GM18498 (cell line): ENCODE results near the gene BSDC1.
A peak's percentile ranks its signal among the peaks of the same experiment; 100 is the strongest.
"Not testable (repeated sequence)": the region's sequence is repeated elsewhere in the genome, so short reads cannot be mapped to it uniquely, and the experiment has no call there.

Experiments used
- ATAC-seq: cut with Tn5 transposase; IDR thresholded peaks from one replicate; pipeline ENCODE4 v1.9.1; 2021; ENCODE audit warnings: mild to moderate bottlenecking, moderate library complexity; ENCODE audit not compliant: unreplicated experiment

The BSDC1 gene

DNA sequence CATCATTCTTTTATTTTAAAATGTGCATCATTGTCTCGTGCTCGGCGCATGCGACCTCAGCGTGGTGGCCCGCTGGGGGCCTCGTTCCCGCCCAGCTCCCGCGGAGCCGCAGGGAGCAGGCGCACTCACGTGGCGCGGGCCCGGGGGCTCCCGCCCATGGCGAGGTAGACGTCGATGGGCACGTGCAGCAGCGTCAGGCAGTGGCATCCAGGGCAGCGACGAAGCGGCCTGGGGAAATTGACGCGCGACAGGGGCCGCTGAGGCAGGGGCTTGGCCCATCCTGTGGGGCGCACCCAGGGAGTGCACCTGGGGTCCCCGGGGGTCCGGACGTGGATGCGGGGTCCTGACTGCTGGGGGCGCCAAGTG lies 33.0 kb downstream of the BSDC1 start:
- no peak for ATAC-seq

DNA sequence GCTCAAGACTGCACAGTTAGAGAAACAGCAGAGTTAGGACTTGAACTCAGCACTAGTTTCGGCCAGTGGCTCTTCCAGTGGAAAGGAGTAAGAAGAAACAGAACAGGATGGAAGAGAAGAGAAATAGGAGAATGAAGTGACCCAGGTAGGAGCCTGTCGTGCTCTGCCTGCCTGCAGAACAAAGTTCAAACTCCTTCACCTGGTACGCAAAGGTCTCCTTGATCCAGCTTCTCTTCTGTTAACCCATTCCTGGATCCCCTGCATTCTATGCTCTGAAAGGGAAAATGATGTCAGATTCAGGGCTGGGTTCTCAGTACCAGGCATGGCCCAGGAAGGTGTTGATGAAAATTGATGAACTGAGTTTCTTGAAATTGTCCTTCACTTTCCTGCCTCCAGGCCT lies 35.8 kb downstream of the BSDC1 start:
- no peak for ATAC-seq

DNA sequence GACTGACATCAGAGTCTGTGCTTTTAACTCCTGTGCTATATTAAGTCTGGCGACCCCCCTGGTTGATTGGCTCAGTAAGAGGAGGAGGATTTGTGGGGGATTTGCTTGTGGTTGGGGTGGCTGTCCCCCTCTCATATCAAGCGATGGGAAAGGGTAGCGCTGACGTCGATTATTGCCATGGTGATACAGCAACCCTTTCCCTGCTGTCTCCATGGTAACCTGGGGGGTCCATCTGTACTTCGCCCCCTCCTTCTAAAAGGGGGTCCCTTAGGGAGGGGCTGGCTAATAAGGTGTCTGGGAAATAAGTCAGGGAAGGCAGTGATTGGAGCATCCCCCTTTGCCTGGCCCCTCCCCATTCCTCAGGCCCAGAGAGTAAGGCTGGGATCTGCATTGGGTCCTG lies 36.6 kb downstream of the BSDC1 start:
- ATAC-seq: no peak

DNA sequence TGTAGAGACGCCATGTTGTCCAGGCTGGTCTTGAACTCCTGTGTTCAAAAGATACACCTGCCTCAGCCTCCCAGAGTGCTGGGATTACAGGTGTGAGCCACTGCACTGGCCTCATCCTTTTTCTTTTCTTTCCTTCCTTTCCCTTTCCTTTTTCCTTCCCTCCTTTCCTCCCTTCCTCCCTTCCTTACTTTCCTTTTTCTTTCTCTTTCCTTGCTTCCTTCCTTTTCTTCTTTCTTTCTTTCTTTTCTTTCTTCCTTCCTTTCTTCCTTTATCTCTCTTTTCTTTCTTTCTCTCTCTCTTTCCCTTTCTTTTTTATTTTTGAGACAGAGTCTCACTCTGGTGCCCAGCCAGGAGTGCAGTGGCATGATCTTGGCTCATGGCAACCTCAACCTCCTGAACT lies 37.8 kb downstream of the BSDC1 start:
- ATAC-seq: no peak

DNA sequence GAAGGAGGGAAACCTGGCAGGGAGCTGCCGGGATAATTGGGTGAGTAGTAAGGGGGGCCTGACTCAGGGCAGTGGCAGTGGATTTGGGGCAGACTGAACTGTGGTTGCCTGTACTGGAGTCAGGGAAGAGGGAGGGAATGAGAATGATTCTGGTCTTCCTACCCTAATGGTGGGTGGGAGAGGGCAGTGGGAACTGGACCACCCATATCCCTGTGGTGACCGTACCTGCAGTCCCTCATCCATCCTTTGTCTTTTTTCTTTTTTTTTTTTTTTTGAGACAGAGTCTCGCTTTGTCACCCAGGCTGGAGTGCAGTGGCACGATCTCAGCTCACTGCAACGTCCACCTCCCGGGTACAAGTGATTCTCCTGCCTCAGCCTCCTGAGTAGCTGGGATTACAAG lies 38.5 kb downstream of the BSDC1 start:
- not testable (repeated sequence) for ATAC-seq

DNA sequence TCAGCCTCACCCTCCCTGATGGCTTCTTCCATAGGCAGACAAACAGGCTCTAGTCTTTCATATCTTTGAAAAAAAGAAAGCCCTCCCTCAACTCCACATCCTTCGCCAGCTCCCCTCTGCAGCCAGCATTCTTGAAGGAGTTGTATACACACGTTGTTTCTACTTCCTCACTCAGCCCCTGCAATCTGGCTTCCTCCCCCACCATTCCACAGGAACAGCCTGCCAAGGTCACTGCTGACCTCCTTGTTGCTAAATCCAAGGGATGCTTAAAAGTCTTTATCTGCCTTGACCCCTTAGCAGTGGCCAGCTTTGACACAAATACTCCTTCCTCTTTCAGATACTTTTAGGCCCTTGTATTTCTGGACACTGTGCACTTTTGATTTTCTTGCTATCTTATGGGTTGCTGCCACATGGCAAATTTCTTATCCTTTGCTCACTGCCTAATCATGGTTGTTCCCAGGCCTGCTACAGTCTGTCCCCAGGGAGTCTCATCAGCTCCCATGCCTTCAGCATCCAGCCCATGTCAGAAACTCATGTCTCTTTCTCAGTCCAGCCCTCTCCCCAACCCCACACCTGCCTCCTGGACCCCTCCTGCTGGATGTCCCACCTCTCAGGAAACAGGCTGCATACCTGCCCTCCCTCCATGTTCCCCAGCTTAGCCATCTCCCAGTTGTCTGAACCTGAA lies 40.2 kb downstream of the BSDC1 start:
- no peak for ATAC-seq

DNA sequence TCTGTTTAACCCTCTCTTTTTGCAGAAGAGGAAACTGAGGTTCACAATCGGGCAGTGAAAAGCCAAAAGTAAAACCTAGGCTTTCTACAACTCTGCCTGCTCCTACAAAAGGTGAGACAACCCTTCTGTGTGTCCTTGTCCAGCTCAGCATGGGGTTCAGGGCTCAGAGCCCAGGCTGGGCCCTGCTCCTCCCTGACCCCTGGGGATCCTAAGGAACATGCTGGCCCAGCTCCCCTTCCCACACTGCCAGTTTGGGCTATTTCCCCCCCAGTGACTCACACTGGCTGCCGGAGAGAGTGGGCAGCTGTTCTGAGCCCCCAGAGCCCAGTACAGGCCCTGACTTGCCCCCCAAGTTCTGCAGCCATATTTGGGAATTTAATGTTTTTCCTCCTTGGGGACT lies 40.8 kb downstream of the BSDC1 start:
- ATAC-seq: no peak

DNA sequence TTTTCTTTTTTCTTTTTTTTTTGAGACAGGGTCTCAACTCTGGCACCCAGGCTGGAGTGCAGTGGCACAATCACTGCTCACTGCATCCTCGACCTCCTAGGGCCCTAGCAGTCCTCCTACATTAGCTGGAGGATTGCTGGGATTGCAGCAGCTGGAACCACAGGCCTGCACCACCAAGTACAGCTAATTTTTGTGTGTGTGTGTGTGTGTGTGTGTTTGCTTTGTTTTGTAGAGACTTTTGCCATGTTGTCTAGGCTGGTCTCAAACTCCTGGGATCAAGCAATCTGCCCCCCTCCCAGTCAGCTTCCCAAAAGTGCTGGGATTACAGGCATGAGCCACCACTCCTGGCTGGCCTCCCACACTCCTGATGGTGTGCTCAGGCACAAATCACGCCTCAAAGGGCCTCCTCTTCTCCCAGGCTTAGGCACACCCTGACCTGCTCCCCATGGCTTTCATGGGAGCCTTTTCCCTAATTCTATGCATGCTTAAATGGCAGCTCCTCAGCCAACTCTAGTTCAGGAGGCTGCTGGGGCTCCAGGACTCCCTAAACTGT lies 41.3 kb downstream of the BSDC1 start:
- ATAC-seq: no peak

DNA sequence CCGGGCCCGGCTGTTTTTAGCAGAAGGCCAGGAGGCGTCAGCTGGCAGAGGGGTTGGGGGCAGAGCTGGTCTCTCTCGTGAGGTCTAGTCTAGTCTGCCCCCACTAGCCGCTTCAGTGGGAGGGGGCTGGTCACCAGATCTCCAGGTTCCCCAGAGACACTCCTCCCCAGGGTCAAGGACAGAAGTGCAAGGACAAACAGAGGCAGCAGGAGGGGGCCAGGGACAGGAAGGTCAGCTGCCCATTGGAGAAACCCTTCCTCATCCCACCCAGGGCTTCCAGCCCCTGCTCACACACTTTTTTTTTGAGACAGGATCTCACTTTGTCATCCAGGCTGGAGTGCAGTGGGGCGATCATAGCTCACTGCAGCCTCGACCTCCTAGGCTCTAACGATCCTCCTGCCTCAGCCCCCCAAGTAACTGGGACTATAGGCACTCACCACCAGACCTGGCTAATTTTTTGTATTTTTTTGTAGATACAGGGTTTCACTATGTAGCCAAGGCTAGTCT lies 41.9 kb downstream of the BSDC1 start:
- ATAC-seq: no peak

DNA sequence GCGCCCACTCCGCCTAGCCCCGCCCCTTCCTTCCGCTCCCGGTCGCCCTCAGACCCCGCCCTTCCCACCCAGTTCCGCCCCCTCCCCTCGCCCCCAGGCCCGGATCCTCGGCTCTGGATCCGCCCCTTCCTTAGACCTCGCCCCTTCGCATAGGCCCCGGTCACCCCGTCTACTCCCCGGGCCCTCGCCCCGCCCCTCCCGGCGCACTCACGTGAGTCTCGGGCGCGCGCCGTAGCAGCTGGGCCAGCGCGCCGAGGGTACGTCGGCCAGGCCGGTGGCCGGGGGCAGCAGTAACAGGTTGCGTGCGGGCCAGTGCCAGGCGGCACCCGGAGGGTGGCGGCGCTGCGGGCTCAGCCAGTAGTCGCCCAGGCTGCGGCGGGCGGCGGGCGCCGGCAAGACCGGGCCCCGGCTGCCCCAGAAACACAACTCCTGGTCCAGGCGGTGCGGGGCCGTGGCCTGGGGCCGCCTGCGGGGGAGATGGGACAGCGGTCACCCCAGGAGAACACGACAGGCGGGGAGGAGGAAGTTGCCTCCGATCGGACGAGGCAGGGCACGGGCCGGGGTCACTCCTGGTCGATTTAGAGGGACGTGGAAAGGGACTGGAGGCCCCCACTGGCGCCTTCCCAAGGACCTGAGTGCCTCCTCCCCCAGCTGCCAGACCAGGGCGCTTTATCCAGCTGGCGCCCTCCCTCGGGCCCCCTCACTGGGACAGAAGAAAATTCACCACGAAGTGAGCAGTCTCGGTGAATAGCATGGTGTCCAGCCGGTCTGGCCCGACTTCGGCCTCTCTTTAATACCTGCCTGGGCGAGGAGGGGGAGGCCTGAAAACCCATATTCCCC lies 42.6 kb downstream of the BSDC1 start:
- peak; percentile 90 for ATAC-seq

DNA sequence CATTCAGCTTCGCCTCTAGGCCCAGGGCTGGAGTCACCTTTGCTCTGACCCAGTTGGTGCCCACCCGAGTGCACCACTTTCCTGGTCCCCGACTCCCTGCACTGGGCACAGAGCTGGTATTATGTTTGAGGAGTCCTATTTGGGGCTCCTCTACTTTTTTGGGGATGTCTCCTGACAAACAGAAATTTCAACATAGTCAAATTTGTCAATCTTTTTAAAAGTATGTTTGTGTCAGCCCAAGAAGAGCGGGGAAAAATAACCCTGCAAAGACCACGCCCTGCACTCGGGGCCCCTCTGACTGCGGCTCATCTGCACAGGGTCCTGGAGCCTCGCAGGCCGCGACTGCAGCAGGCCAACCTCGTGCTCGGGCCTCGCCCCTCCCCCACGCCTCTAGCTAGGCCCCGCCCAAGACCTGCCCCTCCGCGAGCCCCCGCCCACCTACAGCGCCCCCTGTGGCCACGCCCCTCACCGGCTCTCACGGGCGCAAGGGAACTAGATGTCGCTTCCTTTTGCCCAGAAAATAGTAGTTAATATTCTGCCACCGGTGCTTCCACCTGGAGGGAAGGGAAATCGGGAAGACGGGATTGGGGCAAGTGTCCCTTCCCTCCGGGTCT lies 43.3 kb downstream of the BSDC1 start:
- peak; percentile 49 for ATAC-seq

DNA sequence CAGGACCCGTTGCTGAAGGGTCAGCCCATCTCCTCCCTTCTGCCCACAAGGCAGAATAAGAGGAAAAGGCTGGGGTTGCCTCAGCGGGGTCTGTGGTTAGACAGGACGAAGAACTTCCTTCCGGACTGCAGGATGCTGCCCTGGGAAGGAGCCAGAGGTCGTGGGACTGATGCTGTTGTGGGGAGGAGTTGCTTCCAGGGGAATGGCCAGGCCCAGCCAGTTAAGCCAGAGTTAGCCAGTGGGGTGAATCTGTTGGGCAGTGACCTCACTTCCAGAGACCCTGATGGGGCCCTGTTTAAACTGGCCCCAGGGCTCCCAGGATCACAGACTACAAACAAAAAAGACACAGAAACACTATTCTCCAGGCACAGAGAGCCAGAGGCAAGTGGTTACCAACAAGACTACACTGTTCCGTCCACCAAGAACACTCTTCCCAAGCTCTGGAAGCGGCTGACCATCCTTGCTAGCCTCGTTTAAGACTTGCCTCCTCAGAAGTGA lies 45.0 kb downstream of the BSDC1 start:
- no peak for ATAC-seq

DNA sequence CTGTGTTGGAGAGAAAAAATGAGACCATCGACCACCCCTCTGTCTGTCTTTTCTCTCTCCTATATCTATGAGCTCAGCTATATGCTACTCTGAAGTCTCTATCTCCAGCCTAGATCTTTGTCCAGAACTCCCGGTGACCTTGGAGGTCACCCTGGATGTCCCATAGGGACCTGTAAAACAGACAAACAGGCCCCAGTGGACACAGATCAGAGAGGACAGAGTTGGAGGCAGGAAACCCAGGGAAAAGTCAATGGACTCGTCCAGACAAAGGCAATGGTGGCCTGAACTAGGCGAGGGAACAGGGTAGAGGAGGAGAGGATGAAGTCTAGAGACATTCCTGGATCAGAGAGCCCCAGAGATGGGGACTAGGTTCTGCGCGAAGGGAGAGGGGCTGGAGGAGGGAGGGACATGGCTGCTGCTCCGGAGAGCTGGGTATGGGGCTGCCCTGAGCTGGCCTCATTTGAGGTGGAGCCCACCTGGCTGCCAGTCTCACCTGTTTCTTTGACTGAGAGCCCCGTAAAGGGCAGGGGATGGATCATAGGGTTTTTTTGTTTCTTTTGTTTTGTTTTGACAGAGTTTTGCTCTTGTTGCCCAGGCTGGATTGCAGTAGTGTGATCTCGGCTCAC lies 47.6 kb downstream of the BSDC1 start:
- ATAC-seq: no peak

DNA sequence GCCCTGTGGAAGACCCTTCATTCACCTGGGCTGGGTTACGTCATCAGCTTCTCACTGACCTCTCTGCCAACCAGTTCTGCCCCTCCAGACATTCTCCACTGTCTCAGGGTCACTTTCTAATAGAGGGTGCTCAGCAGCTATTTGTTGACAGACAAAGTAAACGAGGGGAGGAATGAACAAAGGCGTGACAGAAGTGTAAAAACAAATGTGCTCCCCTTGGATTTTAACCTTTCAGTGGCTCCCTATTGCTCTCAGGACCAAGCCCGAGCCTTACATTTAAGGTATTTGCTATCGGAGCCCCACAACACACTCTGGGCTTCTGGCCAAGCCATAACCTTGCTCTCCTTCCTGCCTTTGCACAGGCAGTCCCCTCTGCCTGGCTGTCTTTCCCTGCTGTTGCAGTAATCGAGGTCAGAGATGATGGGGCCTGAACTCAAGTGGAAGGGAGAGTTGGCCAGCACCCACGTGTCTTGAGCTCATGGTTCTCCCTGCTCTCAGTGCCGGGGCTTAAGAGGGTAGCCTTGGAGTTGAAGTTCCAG lies 48.9 kb downstream of the BSDC1 start:
- no peak for ATAC-seq

DNA sequence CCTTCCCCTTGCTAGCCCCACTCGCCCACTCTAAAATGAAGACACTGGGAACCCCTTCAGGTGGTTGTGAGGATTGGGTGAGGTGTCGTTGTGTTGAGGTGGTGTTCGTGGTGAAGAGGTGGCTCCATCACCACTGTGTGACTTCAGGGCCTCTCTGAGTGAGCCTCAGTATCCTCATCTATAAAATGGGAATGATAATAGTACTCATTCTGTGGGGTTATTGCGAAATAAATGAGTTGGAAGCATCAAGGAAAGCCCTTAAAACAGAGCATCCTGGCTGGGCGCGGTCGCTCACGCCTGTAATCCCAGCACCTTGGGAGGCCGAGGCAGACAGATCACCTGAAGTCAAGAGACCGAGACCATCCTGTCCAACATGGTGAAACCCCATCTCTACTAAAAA lies 51.5 kb downstream of the BSDC1 start:
- ATAC-seq: no peak

DNA sequence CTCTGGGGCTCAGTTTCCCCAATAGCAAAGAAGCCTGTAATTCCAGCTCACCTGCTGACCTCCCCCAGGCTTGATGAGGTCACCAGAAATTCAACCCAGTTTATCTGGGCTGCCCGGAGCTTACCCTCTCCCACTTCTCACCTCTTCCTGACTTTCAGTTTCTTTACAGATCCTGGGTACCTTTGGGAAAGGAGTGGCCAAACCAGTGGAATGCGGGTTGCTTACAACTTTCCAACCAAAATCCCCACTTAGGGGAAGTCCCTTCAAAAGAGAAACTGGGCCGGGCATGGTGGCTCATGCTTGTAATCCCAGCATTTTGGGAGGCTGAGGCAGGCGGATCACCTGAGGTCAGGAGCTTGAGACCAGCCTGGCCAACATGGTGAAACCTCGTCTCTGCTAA lies 52.3 kb downstream of the BSDC1 start:
- ATAC-seq: no peak

DNA sequence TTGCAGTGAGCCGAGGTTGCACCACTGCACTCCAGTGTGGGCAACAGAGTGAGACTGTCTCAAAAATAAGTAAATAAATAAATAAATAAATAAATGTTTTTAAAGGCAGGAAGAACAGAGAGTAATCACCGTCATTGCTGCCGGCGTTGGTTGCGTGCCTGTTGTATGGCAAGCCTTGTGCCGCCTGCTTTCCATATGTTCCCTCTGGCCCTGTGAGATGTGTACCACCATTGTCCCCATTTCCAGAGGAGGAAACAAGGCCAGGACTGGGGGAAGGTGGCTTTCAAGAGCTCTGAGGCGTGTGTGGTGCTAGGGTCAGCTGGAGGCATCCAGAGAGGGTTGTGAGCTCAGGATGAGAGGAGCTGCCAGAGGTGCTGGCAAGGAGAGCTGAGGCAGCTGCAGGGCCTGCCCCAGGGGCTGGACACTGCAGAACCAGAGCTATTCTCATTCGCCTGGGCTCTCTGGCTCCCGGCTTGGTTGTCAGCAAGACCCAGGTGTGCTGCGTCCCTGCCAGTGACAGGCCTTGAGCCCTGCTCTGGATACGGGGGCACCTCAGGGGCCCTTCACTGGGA lies 53.0 kb downstream of the BSDC1 start:
- ATAC-seq: no peak

DNA sequence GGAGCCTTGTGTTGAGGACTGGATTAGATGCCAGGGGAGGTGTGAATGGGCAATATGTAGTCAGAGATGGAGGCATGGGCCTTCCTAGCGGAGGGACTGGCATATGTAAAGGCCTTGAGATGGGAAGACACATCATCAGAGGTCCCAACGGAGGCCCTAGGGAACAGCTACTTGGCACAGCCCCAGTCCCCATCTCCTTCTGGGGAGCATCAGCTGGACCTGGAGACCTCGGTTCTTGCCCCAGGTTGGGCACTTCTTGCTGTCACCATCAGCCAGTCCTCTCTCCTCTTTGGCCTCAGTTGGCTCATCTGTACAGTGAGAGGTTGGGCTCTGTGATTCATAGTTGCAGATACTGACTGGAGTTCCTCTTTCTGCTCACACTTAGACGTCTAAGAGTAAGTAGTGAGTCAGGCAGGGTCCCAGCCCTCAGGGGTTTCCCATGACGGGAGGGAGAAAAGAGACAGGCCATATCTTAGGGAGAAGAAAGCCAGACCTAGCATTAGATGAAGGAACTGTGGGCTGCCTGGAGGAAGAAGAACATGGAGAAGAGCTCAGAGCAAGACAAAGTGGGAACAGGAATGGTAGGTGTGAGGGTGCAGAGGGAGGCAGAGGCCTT lies 54.8 kb downstream of the BSDC1 start:
- no peak for ATAC-seq

DNA sequence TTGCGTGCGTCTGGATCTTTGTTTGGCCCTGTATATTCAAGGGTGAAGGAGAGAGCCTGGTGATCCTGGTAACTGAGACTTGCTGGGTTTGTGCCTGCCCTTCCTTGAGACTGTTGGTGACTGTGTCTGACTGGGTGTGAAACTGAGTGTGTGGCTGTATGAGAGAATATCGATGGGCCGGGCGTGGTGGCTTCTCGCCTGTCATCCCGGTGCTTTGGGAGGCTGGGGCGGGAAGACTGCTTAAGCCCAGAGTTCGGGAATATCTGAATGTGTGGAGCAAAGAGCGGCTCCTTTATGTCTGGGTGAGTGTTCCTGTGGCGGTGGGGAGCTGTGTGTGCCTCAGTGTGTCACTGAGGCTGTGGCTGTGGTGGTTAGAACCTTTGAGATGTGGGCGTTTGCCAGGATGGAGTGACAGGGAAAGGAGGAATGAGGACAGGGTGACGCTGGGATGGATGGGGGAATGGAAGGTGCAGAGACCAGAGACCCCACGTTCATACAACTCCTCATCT lies 55.5 kb downstream of the BSDC1 start:
- no peak for ATAC-seq
